Measurements from ENCODE around the gene TAMM41.

- TF ChIP-seq, protein P1, sequence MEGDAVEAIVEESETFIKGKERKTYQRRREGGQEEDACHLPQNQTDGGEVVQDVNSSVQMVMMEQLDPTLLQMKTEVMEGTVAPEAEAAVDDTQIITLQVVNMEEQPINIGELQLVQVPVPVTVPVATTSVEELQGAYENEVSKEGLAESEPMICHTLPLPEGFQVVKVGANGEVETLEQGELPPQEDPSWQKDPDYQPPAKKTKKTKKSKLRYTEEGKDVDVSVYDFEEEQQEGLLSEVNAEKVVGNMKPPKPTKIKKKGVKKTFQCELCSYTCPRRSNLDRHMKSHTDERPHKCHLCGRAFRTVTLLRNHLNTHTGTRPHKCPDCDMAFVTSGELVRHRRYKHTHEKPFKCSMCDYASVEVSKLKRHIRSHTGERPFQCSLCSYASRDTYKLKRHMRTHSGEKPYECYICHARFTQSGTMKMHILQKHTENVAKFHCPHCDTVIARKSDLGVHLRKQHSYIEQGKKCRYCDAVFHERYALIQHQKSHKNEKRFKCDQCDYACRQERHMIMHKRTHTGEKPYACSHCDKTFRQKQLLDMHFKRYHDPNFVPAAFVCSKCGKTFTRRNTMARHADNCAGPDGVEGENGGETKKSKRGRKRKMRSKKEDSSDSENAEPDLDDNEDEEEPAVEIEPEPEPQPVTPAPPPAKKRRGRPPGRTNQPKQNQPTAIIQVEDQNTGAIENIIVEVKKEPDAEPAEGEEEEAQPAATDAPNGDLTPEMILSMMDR (IDR thresholded peaks at IDR 0.05): no peak
- no peak for TF ChIP-seq EZH2phosphoT487 (IDR thresholded peaks at IDR 0.05)
Observed at GRCh38 chr3:11845651-11846050, 1.0 kb downstream of the TAMM41 start.

Measured in neural progenitor cell (in vitro differentiated cells).